T-helper 2 cell treated with Interferon-gamma antibody and Interleukin-4, amounts not matched to agents 5 μg/mL and 100 μg/mL, for 36 hours (primary cell): Measurements from ENCODE around the gene KATNB1.

ENCODE experiments used
- DNase-seq: peaks from one replicate; pipeline ENCODE4 v3.0.0; 2021; ENCODE audit warnings: low spot score
- H3K27ac Mint-ChIP-seq: one replicate; pipeline ENCODE4 v1.8.0; 2021; ENCODE audit warnings: mild to moderate bottlenecking, mixed read lengths
- H3K27me3 Mint-ChIP-seq: one replicate; pipeline ENCODE4 v1.8.0; 2021; ENCODE audit warnings: low read depth, mixed read lengths
- H3K36me3 Mint-ChIP-seq: one replicate; pipeline ENCODE4 v1.8.0; 2021; ENCODE audit warnings: low read depth, mixed read lengths
- H3K4me1 Mint-ChIP-seq: one replicate; pipeline ENCODE4 v1.8.0; 2021; ENCODE audit warnings: low read depth, mixed read lengths
- H3K4me3 Mint-ChIP-seq: one replicate; pipeline ENCODE4 v1.8.0; 2022; ENCODE audit warnings: mild to moderate bottlenecking, moderate library complexity, mixed read lengths
- H3K9me3 Mint-ChIP-seq: one replicate; pipeline ENCODE4 v1.8.0; 2021; ENCODE audit warnings: mixed read lengths

The KATNB1 gene

GRCh38 chr16:57757326-57757786 is 21.8 kb downstream of the KATNB1 start:
- Mint-ChIP-seq H3K36me3 (no peaks in the 10 kb centered on the region), H3K27me3 (no peaks in the 10 kb centered on the region), H3K4me3 (no peak overlapping the region), H3K4me1 (no peaks in the 10 kb centered on the region), H3K27ac (no peak overlapping the region), H3K9me3 (no peaks in the 10 kb centered on the region)
- DNase-seq = peak; percentile 80

DNA sequence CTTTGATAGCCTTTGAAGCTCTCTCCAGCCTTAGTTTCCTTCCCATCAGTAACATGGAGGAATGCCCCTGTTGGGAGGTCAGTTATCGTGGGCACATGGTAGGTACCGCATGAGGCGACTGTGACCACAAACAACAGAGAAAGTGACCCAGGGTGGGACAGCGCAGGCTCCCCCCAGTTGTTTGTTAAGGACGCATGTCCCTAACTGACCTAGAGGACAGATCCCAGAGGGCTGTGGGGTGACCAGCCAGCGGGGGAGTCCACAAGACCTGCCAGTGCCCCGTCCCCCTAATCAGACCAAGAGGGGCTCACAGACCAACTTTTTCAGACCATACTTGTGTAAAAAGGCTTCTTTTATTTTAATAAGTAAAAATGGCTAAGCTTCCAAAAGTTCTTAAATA is 22.3 kb downstream of the KATNB1 start:
- DNase-seq = no peak
- no peak overlapping the region for H3K27ac Mint-ChIP-seq
- no peaks in the 10 kb centered on the region for H3K4me1 Mint-ChIP-seq
- H3K27me3 Mint-ChIP-seq = no peaks in the 10 kb centered on the region
- no peaks in the 10 kb centered on the region for H3K36me3 Mint-ChIP-seq
- H3K9me3 Mint-ChIP-seq = no peaks in the 10 kb centered on the region
- H3K4me3 Mint-ChIP-seq = no peak overlapping the region

DNA sequence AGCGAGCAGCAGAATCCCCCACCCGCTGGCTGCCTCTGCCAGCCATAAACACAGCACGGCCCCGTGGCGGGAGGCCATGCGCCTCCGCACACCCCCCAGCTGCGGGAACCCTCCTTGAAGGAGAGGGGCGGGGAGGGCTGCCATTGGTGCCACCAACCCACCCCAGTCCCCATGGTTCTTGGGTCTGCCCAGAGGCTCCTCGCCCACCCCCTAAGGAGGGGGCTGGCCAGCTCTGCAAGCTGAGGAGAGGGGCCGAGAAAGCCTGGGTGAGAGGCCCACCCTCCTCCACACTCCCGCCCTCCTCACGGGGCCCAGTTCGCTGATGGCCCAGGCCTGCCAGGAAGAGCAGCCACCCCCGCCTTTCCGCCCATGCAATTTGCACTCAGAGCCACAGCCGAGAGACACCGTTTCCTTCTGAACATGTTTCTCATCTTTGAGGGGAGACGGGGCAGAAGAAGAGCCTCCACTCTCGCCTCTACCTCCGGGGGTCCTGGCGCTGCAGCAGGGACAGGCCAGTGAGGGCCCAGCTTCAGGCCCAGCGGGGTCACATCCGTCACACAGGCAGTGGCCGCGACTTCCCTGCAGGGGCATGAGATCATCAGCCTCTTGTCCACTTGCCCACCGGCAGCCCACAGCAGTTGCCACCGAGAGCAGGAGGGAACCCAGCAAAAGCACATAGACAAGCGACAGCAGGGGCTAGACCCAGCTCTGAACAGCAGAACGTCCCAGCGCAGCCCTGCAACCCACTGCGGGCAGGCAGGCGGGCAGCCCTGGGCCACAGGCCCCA is 23.0 kb downstream of the KATNB1 start:
- Mint-ChIP-seq H3K27ac (no peak overlapping the region), H3K4me3 (no peak overlapping the region), H3K4me1 (no peaks in the 10 kb centered on the region)

DNA sequence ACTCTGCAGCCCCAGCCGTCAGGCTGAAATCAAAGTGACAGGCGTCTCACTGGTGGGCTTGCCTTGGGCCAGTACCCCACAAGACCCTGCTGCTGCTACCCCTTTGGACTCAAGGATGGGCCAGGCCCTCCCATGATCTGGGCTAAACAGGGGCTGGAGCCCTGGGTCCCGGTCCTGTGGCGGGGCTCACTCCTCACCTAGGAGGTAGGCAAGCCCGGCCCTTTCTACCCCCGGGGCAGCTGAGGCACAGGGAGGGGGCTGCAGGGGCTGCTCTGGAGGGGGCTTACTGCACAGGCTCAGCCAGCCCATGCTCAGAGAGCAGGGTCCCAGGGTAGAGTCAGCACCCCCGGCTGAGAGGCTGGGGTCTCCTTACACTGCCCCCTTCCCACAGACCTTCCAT is 23.6 kb downstream of the KATNB1 start:
- Mint-ChIP-seq H3K27ac (no peak overlapping the region), H3K4me3 (no peak overlapping the region), H3K27me3 (no peaks in the 10 kb centered on the region), H3K9me3 (no peaks in the 10 kb centered on the region), H3K36me3 (no peaks in the 10 kb centered on the region), H3K4me1 (no peaks in the 10 kb centered on the region)
- DNase-seq = no peak

More for the DNA sequence above, 23.0 kb downstream of the KATNB1 start:
- Mint-ChIP-seq H3K27me3 (no peaks in the 10 kb centered on the region), H3K9me3 (no peaks in the 10 kb centered on the region), H3K36me3 (no peaks in the 10 kb centered on the region)
- DNase-seq = no peak

- Mint-ChIP-seq H3K27ac (no peak overlapping the region), H3K27me3 (no peaks in the 10 kb centered on the region), H3K4me3 (no peak overlapping the region), H3K36me3 (no peaks in the 10 kb centered on the region), H3K9me3 (no peaks in the 10 kb centered on the region), H3K4me1 (peaks cover 3% of the 10 kb centered on the region)
- DNase-seq = no peak
Observed at GRCh38 chr16:57759541-57760356, 24.2 kb downstream of the KATNB1 start.

- no peaks in the 10 kb centered on the region for H3K27me3 Mint-ChIP-seq
- H3K4me1 Mint-ChIP-seq = peaks cover 3% of the 10 kb centered on the region
- H3K4me3 Mint-ChIP-seq = no peak overlapping the region
- H3K36me3 Mint-ChIP-seq = no peaks in the 10 kb centered on the region
- no peak for DNase-seq
- no peak overlapping the region for H3K27ac Mint-ChIP-seq
- H3K9me3 Mint-ChIP-seq = no peaks in the 10 kb centered on the region
Observed at GRCh38 chr16:57760357-57761160, 25.0 kb downstream of the KATNB1 start.

DNA sequence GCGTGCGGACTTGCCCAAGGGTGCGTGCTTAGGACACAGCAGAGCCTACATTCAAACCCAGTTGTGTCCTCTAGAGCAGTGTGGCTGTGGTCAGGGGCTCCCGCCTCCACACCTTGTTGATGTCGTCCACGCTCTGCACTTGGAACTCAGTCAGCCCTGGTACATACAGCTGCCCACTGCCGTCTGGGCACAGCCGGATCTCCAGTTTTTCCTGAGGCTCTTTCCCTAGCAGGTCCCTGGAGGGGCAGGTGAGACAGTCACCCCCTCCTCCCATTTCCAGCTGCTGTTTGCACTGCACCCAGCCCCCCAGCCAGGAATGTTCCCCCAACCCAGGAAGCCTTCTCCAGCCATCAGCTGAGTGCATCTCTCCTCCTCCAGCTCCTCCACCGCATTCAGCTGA is 25.7 kb downstream of the KATNB1 start:
- Mint-ChIP-seq H3K9me3 (no peaks in the 10 kb centered on the region), H3K27ac (no peak overlapping the region), H3K36me3 (no peaks in the 10 kb centered on the region), H3K4me3 (no peak overlapping the region), H3K27me3 (no peaks in the 10 kb centered on the region), H3K4me1 (peaks cover 3% of the 10 kb centered on the region)
- DNase-seq = no peak

DNA sequence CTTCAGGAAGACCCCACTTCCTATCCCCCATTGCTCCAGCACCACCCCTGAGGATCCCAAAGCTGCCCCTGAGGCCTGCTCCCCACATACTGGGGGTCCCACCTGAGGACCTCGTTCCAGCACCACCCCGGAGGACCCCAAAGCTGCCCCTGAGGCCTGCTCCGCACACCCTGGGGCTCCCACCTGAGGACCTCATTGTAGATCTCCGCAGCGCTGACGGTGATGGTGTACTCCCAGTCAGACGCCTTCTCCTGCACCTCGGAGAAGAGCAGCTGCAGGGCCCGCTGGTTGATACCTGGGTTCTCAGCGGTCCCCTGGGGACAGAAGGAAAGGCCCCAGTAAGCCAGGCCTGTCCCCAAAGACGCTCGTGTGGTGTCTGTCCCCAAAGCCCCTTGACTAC is 26.4 kb downstream of the KATNB1 start:
- H3K4me3 Mint-ChIP-seq = no peak overlapping the region
- H3K4me1 Mint-ChIP-seq = peaks cover 3% of the 10 kb centered on the region
- no peak overlapping the region for H3K27ac Mint-ChIP-seq
- H3K9me3 Mint-ChIP-seq = no peaks in the 10 kb centered on the region
- H3K36me3 Mint-ChIP-seq = no peaks in the 10 kb centered on the region
- DNase-seq = no peak
- H3K27me3 Mint-ChIP-seq = no peaks in the 10 kb centered on the region

- Mint-ChIP-seq H3K9me3 (no peaks in the 10 kb centered on the region), H3K4me1 (peaks cover 3% of the 10 kb centered on the region), H3K27me3 (no peaks in the 10 kb centered on the region), H3K4me3 (no peak overlapping the region), H3K27ac (no peak overlapping the region), H3K36me3 (no peaks in the 10 kb centered on the region)
- no peak for DNase-seq
Observed at GRCh38 chr16:57762365-57763040, 26.9 kb downstream of the KATNB1 start.

GRCh38 chr16:57763285-57764005 is 27.9 kb downstream of the KATNB1 start:
- Mint-ChIP-seq H3K4me3 (no peak overlapping the region), H3K27ac (no peak overlapping the region), H3K9me3 (no peaks in the 10 kb centered on the region), H3K27me3 (no peaks in the 10 kb centered on the region), H3K4me1 (peaks cover 3% of the 10 kb centered on the region), H3K36me3 (no peaks in the 10 kb centered on the region)
- DNase-seq = no peak

GRCh38 chr16:57764006-57764340 is 28.4 kb downstream of the KATNB1 start:
- Mint-ChIP-seq H3K27me3 (no peaks in the 10 kb centered on the region), H3K4me1 (peaks cover 3% of the 10 kb centered on the region), H3K9me3 (no peaks in the 10 kb centered on the region)

DNA sequence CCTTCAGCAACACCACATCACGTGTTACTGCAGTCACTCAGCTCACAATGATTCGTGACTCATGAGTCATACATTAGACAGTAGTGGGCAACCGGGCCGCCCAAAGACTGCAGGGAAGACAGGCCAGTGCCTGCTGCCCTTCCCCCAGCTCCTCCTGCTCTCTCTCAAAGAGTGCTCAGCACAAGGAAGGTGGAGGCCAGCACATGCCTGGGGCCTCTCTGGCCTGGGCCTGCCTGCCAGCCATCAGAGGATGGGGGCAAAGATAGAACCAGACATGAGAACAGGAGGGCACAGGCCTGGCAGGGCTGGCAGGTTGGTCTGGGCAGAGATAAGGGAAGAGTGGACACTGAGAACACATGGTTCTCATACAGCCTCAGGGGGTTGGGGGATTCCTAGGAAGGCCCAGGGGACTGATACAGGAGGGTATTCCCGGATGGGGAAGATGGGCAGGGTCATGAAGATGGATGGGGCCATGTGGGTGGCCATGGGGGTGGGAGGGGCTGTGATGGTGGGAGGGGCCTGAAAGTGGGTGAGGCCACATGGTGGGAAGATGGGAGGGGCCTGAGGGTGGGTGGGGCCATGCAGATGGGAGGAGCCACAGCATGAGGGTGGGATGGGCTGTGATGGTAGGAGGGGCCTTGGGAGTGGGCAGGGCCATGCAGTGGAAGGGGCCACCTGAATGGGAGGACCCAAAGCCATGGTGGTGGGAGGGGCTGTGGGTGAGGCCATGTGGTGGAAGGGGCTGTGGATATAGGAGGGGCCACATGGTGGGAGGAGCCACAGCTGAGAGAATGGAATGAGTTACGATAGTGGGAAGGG is 29.0 kb downstream of the KATNB1 start:
- peaks cover 3% of the 10 kb centered on the region for H3K4me1 Mint-ChIP-seq
- H3K4me3 Mint-ChIP-seq = no peak overlapping the region
- H3K27me3 Mint-ChIP-seq = no peaks in the 10 kb centered on the region
- no peak overlapping the region for H3K27ac Mint-ChIP-seq
- H3K36me3 Mint-ChIP-seq = no peaks in the 10 kb centered on the region
- DNase-seq = no peak
- H3K9me3 Mint-ChIP-seq = no peaks in the 10 kb centered on the region

More at GRCh38 chr16:57764006-57764340, 28.4 kb downstream of the KATNB1 start:
- H3K4me3 Mint-ChIP-seq = no peak overlapping the region
- DNase-seq = no peak
- no peaks in the 10 kb centered on the region for H3K36me3 Mint-ChIP-seq
- no peak overlapping the region for H3K27ac Mint-ChIP-seq
